Neural cell (in vitro differentiated cells): ENCODE results near the gene NPDC1.

Source experiments
- CTCF ChIP-seq: fragments of 450-650 bp; IDR thresholded peaks from 2 replicates; pipeline ENCODE4 v1.5.1; 2014; ENCODE audit warnings: antibody characterized with exemption, mild to moderate bottlenecking, moderate library complexity; ENCODE audit not compliant: poor library complexity, severe bottlenecking
- EP300 ChIP-seq: fragments of 450-650 bp; conservative IDR thresholded peaks from 2 replicates; pipeline ENCODE4 v1.6.1; 2014; ENCODE audit warnings: antibody characterized with exemption, mild to moderate bottlenecking, moderate library complexity; ENCODE audit not compliant: poor library complexity, severe bottlenecking
- EZH2 ChIP-seq: fragments of 200-600, 300-800 bp; shearing (Covaris generic), sonication (generic); IDR thresholded peaks from 2 replicates; pipeline ENCODE4 v1.6.1; 2014; ENCODE audit warnings: antibody characterized with exemption, low read length, borderline replicate concordance, mild to moderate bottlenecking; ENCODE audit not compliant: insufficient read depth, poor library complexity, severe bottlenecking
- MXI1 ChIP-seq: fragments of 450-650 bp; conservative IDR thresholded peaks from 2 replicates; pipeline ENCODE4 v1.6.1; 2014; ENCODE audit warnings: antibody characterized with exemption, mild to moderate bottlenecking; ENCODE audit not compliant: poor library complexity, severe bottlenecking
- POLR2AphosphoS5 ChIP-seq: IDR thresholded peaks from 2 replicates; pipeline ENCODE4 v1.6.1; 2012
- RAD21 ChIP-seq: fragments of 450-650 bp; conservative IDR thresholded peaks from 2 replicates; pipeline ENCODE4 v1.6.1; 2014; ENCODE audit warnings: antibody characterized with exemption, mild to moderate bottlenecking, moderate library complexity
- REST ChIP-seq: IDR thresholded peaks from 2 replicates; pipeline ENCODE4 v1.6.1; 2012; ENCODE audit warnings: borderline replicate concordance
- SMC3 ChIP-seq: fragments of 450-650 bp; conservative IDR thresholded peaks from 2 replicates; pipeline ENCODE4 v1.6.1; 2014; ENCODE audit warnings: antibody characterized with exemption, mild to moderate bottlenecking, moderate library complexity; ENCODE audit not compliant: poor library complexity
- TAF1 ChIP-seq: IDR thresholded peaks from 2 replicates; pipeline ENCODE4 v1.6.1; 2012; ENCODE audit warnings: low read depth

- no peak for TF ChIP-seq CTCF
- no peak for TF ChIP-seq POLR2AphosphoS5
- no peak for TF ChIP-seq SMC3
- no peak for TF ChIP-seq EZH2
- no peak for TF ChIP-seq REST
- TF ChIP-seq TAF1 = no peak
- TF ChIP-seq MXI1 = no peak
- TF ChIP-seq EP300 = no peak
- no peak for TF ChIP-seq RAD21
Measured at GRCh38 chr9:137001857-137002645, 43.9 kb downstream of the NPDC1 start.
